Activated CD8-positive, alpha-beta memory T cell treated with anti-CD3 and anti-CD28 coated beads, Interleukin-2, amount 50 U/mL, for 24 hours (primary cell): ENCODE results near the gene RIMS4.

Experiments used
- DNase-seq: peaks from one replicate; pipeline ENCODE4 v3.0.0-alpha.2; 2020; ENCODE audit errors: extremely low read depth

Gene RIMS4

GRCh38 chr20:44810391-44811149 lies at the start of gene RIMS4:
RIMS4 (minus strand) TSS chr20:44810546; CDS start chr20:44810271, 275 bp downstream.
- DNase-seq, result no peak

- no peak for DNase-seq
These were observed 48.4 kb upstream of the RIMS4 start for GRCh38 chr20:44858606-44859360.

GRCh38 chr20:44856856-44857448 lies 46.6 kb upstream of the RIMS4 start:
- DNase-seq, result no peak

- no peak for DNase-seq
These were observed 46.1 kb upstream of the RIMS4 start for GRCh38 chr20:44856442-44856841.

- DNase-seq, result no peak
These were observed 41.2 kb upstream of the RIMS4 start for GRCh38 chr20:44851545-44851944.

- no peak for DNase-seq
These were observed 40.5 kb upstream of the RIMS4 start for GRCh38 chr20:44850837-44851236.

- DNase-seq, result no peak
These were observed 39.9 kb upstream of the RIMS4 start for GRCh38 chr20:44850272-44850671.

- DNase-seq, result no peak
These were observed 39.4 kb upstream of the RIMS4 start for GRCh38 chr20:44849703-44850102.

- DNase-seq, result no peak
These were observed 38.1 kb upstream of the RIMS4 start for GRCh38 chr20:44848254-44849015.

- DNase-seq, result no peak
These were observed 33.5 kb upstream of the RIMS4 start for GRCh38 chr20:44843876-44844275.

GRCh38 chr20:44841955-44842354 lies 31.6 kb upstream of the RIMS4 start:
- no peak for DNase-seq

GRCh38 chr20:44840826-44841225 lies 30.5 kb upstream of the RIMS4 start:
- DNase-seq, result no peak

- DNase-seq, result no peak
These were observed 29.1 kb upstream of the RIMS4 start for GRCh38 chr20:44839481-44839880.

- DNase-seq, result no peak
These were observed 28.2 kb upstream of the RIMS4 start for GRCh38 chr20:44838521-44838920.

GRCh38 chr20:44837946-44838345 lies 27.6 kb upstream of the RIMS4 start:
- DNase-seq, result no peak

GRCh38 chr20:44836601-44837120 lies 26.3 kb upstream of the RIMS4 start:
- no peak for DNase-seq

GRCh38 chr20:44835661-44836221 lies 25.4 kb upstream of the RIMS4 start:
- no peak for DNase-seq

GRCh38 chr20:44835116-44835515 lies 24.8 kb upstream of the RIMS4 start:
- DNase-seq, result no peak

GRCh38 chr20:44834693-44835092 lies 24.3 kb upstream of the RIMS4 start:
- no peak for DNase-seq

GRCh38 chr20:44833437-44833836 lies 23.1 kb upstream of the RIMS4 start:
- DNase-seq, result no peak

- DNase-seq, result no peak
These were observed 22.4 kb upstream of the RIMS4 start for GRCh38 chr20:44832724-44833123.

- no peak for DNase-seq
These were observed 20.6 kb upstream of the RIMS4 start for GRCh38 chr20:44830995-44831394.
